Measurements from ENCODE around the gene USP2.
A peak's percentile ranks its signal among the peaks of the same experiment; 100 is the strongest.

Gene USP2

GRCh38 chr11:119363851-119364590 is 17.5 kb downstream of the USP2 start:
- DNase-seq (ENCODE audit: low read depth in 1 of 2, low spot score in 1 of 2): peak; percentile 21 to 33

- DNase-seq (ENCODE audit: low read depth in 1 of 2, low spot score in 1 of 2): no peak
Observed at GRCh38 chr11:119363081-119363850, 18.2 kb downstream of the USP2 start.

GRCh38 chr11:119362741-119363080 is 18.8 kb downstream of the USP2 start:
- no peak for DNase-seq (ENCODE audit: low read depth in 1 of 2, low spot score in 1 of 2)

GRCh38 chr11:119361941-119362725 is 19.4 kb downstream of the USP2 start:
- no peak for DNase-seq (ENCODE audit: low read depth in 1 of 2, low spot score in 1 of 2)

- no peak for DNase-seq (ENCODE audit: low read depth in 1 of 2, low spot score in 1 of 2)
Observed at GRCh38 chr11:119361056-119361787, 20.3 kb downstream of the USP2 start.

GRCh38 chr11:119359365-119360214 is 21.9 kb downstream of the USP2 start:
- no peak for DNase-seq (ENCODE audit: low read depth in 1 of 2, low spot score in 1 of 2)

GRCh38 chr11:119357074-119357473 is 24.4 kb downstream of the USP2 start:
- DNase-seq (ENCODE audit: low read depth in 1 of 2, low spot score in 1 of 2): no peak

GRCh38 chr11:119356349-119357031 is 25.0 kb downstream of the USP2 start:
- peak; percentile 44 to 45 for DNase-seq (ENCODE audit: low read depth in 1 of 2, low spot score in 1 of 2)

GRCh38 chr11:119355091-119355843 is 26.2 kb downstream of the USP2 start:
- no peak for DNase-seq (ENCODE audit: low read depth in 1 of 2, low spot score in 1 of 2)

GRCh38 chr11:119352857-119353260 is 28.6 kb downstream of the USP2 start:
- no peak for DNase-seq (ENCODE audit: low read depth in 1 of 2, low spot score in 1 of 2)

- no peak for DNase-seq (ENCODE audit: low read depth in 1 of 2, low spot score in 1 of 2)
Observed at GRCh38 chr11:119351232-119351631, 30.3 kb downstream of the USP2 start.

GRCh38 chr11:119350302-119350701 is 31.2 kb downstream of the USP2 start:
- DNase-seq (ENCODE audit: low read depth in 1 of 2, low spot score in 1 of 2): no peak

- no peak for DNase-seq (ENCODE audit: low read depth in 1 of 2, low spot score in 1 of 2)
Observed at GRCh38 chr11:119347940-119348605, 33.4 kb downstream of the USP2 start.

GRCh38 chr11:119347242-119347641 is 34.2 kb downstream of the USP2 start:
- no peak for DNase-seq (ENCODE audit: low read depth in 1 of 2, low spot score in 1 of 2)

GRCh38 chr11:119346605-119347004 is 34.9 kb downstream of the USP2 start, which contains the start of gene MFRP:
MFRP (minus strand) TSS chr11:119346705; CDS start chr11:119346513, 192 bp downstream.
- no peak for DNase-seq (ENCODE audit: low read depth in 1 of 2, low spot score in 1 of 2)

- DNase-seq (ENCODE audit: low read depth in 1 of 2, low spot score in 1 of 2): no peak
Observed at GRCh38 chr11:119345685-119346084, 35.8 kb downstream of the USP2 start.

GRCh38 chr11:119344291-119345010 is 37.0 kb downstream of the USP2 start:
- DNase-seq (ENCODE audit: low read depth in 1 of 2, low spot score in 1 of 2): no peak

GRCh38 chr11:119343726-119344125 is 37.8 kb downstream of the USP2 start:
- DNase-seq (ENCODE audit: low read depth in 1 of 2, low spot score in 1 of 2): no peak
